Measurements from ENCODE around the gene PIGQ.

DNA sequence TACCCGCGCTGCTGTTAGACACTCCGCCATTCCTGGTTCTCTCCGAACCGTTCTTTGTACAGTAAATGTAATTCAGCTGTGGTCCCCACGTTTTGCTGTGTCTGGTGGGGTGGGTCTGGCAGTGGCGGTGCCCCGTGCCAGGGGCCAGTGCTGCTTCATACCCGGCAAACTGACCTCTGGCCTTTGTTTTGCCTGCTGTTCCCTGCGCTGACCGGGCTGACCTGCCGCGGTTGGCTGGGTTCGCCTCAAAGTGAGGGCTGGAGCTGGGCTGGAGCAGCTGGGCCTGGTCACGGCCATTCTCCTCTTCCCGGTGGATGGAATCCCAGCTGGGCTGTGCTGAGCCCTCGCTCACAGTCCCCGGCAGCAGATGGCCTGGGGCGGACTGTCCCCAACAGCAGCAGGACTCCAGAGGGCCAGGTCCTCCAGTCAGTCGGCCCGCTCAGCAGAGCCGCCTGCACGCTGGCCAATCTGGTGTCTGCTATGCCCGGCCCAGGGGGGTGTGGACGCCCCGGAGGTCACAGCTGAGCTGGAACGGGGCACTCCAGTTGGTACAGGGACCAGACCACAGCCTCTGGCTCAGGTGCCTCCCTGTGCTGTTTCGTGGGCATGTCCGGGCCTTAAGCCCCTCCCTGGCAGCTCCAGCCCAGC, 59.5 kb downstream of the PIGQ start:
- TF ChIP-seq, protein P1, sequence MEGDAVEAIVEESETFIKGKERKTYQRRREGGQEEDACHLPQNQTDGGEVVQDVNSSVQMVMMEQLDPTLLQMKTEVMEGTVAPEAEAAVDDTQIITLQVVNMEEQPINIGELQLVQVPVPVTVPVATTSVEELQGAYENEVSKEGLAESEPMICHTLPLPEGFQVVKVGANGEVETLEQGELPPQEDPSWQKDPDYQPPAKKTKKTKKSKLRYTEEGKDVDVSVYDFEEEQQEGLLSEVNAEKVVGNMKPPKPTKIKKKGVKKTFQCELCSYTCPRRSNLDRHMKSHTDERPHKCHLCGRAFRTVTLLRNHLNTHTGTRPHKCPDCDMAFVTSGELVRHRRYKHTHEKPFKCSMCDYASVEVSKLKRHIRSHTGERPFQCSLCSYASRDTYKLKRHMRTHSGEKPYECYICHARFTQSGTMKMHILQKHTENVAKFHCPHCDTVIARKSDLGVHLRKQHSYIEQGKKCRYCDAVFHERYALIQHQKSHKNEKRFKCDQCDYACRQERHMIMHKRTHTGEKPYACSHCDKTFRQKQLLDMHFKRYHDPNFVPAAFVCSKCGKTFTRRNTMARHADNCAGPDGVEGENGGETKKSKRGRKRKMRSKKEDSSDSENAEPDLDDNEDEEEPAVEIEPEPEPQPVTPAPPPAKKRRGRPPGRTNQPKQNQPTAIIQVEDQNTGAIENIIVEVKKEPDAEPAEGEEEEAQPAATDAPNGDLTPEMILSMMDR (conservative IDR thresholded peaks at IDR 0.05 in 1 of 2, IDR thresholded peaks at IDR 0.05 in 1 of 2; ENCODE audit: low read depth in 1 of 2, low read length in 2 of 2), result no peak
- no peak for TF ChIP-seq EZH2 (IDR thresholded peaks at IDR 0.05; ENCODE audit: low read length, missing control alignments)
